ENCODE measurements around the gene ADORA1. TPM values are rescaled to one million over a fixed set of nuclear protein-coding genes. Genes with fewer than 3 reads are reported as not detected.
A peak's percentile ranks its signal among the peaks of the same experiment; 100 is the strongest.

Gene ADORA1
- total and polyA plus RNA-seq, 11 donors = 0.81 to 17.8 (median 9.5) TPM

DNA sequence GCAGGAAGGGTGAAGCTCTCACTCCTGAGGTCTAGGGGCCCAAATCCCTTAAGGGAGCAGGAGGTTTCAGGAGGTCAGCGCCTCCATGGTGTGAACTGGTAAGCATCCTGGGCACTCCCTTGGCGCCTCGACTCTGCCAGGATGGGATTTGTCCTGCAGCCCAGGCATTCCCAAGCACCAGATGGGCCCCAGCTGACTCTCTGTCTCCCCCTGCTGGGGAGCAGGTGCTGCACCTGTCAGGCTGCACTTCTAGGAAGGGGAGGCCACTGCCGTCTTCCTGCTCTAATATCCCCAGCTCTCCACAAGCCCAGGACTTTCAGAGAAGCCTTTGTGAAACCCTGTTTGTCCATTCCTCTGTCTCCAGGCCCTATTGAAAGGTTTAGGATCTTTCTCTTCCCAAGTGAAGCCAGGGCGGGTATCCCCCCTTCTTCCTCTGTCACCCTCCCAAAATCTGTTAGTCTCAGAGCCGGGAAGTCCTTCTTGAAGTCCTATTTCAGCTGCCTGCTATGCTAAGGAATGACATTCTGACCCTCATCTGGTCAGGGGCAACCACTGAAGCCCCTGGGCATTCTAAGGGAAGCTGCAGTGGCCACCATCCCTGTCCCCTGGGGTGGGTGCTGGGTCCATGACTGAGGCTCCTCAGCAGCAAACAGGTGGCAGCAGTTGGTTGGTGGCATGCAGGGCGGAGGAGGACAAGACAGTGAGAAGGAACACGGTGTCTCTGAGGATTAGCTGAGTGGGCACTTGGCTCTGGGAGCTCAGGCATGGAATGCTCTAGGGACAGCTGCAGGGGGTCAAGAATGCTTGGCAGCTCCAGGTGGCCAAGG, 44.9 kb downstream of the ADORA1 start:
- H3K9me3 ChIP-seq = no peaks in the 10 kb centered on the region
- WGBS, 4 donors = 39 to 55% (median 50%) methylated on average over 7 to 8 of the region's 8 CpGs
- DNase-seq (peak; percentile 48 to 78 (median 63)), ATAC-seq (peak; percentile 60 to 82 (median 68))
- no peaks in the 10 kb centered on the region for H3K36me3 ChIP-seq
- no peak for TF ChIP-seq POLR2A (IDR thresholded peaks at IDR 0.05)
- TF ChIP-seq, protein P1, sequence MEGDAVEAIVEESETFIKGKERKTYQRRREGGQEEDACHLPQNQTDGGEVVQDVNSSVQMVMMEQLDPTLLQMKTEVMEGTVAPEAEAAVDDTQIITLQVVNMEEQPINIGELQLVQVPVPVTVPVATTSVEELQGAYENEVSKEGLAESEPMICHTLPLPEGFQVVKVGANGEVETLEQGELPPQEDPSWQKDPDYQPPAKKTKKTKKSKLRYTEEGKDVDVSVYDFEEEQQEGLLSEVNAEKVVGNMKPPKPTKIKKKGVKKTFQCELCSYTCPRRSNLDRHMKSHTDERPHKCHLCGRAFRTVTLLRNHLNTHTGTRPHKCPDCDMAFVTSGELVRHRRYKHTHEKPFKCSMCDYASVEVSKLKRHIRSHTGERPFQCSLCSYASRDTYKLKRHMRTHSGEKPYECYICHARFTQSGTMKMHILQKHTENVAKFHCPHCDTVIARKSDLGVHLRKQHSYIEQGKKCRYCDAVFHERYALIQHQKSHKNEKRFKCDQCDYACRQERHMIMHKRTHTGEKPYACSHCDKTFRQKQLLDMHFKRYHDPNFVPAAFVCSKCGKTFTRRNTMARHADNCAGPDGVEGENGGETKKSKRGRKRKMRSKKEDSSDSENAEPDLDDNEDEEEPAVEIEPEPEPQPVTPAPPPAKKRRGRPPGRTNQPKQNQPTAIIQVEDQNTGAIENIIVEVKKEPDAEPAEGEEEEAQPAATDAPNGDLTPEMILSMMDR (IDR thresholded peaks at IDR 0.05) = peak; percentile 71 to 87 (median 78)
- no peak overlapping the region for H3K4me3 ChIP-seq
- H3K27me3 ChIP-seq = no peaks in the 10 kb centered on the region
- intact Hi-C loops (cut with DNase I) = loop anchor here in 9 of 10 donors (1.0 to 5.0 kb wide), 8 partner anchors 45 to 135 kb away; no protein-coding TSS in a partner anchor
- no peak overlapping the region for H3K27ac ChIP-seq
- H3K4me1 ChIP-seq = peaks cover 0 to 16% (median 0%) of the 10 kb centered on the region in 12 donors

DNA sequence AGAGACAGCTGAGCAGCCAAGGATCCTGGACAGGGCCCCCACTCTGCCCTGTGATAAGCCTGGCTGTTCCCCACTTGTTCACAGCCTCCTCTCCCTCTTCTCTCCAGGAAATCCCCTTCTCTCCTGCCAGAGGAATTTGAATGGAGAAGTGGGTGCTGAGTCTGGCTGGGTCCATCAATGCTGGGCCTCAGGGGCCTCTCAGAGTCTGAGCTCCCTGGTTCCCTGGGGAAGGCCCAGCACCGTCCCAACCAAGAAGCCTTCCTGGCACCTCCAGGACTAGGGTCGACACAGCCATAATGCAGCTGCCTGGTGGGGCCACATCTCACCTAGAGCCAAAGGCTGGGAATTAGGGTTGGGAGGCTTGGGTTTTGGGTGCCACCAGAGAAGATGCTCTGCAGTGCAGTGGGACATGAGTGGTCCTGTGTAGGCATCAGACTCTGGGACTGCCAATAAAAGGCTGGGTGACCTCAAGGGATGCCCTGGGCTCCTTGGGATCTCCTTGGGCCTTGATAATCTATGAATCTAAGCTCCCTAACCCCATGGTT, 45.6 kb downstream of the ADORA1 start:
- Histone ChIP-seq H3K9me3 (no peaks in the 10 kb centered on the region), H3K4me1 (peaks cover 0 to 19% (median 0%) of the 10 kb centered on the region in 12 donors), H3K27me3 (no peaks in the 10 kb centered on the region), H3K4me3 (no peak overlapping the region), H3K27ac (no peak overlapping the region), H3K36me3 (no peaks in the 10 kb centered on the region)
- WGBS, 4 donors = 70 to 83% (median 79%) methylated on average over 2 of the region's 2 CpGs
- TF ChIP-seq POLR2A (IDR thresholded peaks at IDR 0.05) = no peak
- TF ChIP-seq, protein P1 (IDR thresholded peaks at IDR 0.05) = no peak
- DNase-seq (peak in 1 of 5 donors; percentile 2), ATAC-seq (no peak)
- intact Hi-C loops (cut with DNase I) = loop anchor here in 9 of 10 donors (2.0 to 5.0 kb wide), 6 partner anchors 44 to 136 kb away; no protein-coding TSS in a partner anchor

DNA sequence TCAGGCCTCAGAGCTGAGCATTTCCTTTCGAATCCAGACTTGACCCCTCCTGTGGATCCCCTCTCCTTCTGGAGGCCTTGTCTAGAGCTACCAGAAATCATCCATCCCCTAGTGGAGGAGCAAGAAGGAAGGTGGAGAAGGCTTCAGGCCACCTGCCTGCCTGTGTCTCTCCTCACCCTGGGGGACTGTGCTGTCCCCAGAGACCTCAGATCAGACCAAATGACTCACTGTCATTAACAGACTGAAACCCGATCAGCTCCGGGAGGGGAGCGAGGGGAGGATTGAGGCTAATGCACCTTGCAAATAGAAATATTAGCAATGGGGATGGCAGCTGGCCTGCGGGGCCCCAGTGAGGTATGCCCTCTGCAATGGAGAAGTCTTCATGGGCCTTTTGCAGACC, 46.0 kb downstream of the ADORA1 start:
- no peak for TF ChIP-seq POLR2A (IDR thresholded peaks at IDR 0.05)
- TF ChIP-seq, protein P1 (IDR thresholded peaks at IDR 0.05) = no peak
- Histone ChIP-seq H3K36me3 (no peaks in the 10 kb centered on the region), H3K9me3 (no peaks in the 10 kb centered on the region), H3K4me3 (no peak overlapping the region), H3K27ac (no peak overlapping the region), H3K27me3 (no peaks in the 10 kb centered on the region), H3K4me1 (peaks cover 0 to 19% (median 0%) of the 10 kb centered on the region in 12 donors)
- 86 to 91% (median 88%) methylated on average over 5 of the region's 5 CpGs for WGBS, 4 donors
- intact Hi-C loops (cut with DNase I) = loop anchor here in 9 of 10 donors (2.0 to 5.0 kb wide), 6 partner anchors 44 to 136 kb away; no protein-coding TSS in a partner anchor
- no peak for ATAC-seq
- DNase-seq = peak in 2 of 5 donors; percentile 6 to 36

All from heart left ventricle (tissue), 16 donors.